ENCODE measurements around the gene PRLR. TPM values are rescaled to one million over a fixed set of nuclear protein-coding genes. Genes with fewer than 3 reads are reported as not detected.
"Not testable (repeated sequence)": the region's sequence is repeated elsewhere in the genome, so short reads cannot be mapped to it uniquely, and the experiment has no call there.

The PRLR gene
- polyA plus RNA-seq, 3 donors: 31.5 to 45.3 (median 42.9) TPM

DNA sequence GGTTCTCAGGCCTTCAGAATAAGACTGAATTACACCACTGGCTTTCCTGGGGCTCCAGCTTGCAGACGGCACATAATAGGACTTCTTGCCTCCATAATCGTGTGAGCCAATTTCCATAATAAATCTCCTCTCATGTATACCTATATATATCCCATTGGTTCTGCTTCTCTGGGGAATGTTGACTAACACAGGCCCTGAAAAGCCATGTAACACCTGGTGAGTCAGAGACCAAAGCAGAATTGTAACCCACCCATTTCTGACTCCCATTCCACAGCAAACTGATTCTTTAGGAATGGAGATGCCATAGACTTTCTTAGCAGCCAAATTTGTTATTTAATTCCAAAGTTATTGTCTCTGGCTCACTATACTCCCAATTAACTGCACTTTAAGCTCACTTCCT lies 97.1 kb downstream of the PRLR start:
- DNase-seq (ENCODE audit: low read depth in 3 of 3, low spot score in 2 of 3): no peak

- DNase-seq (ENCODE audit: low read depth in 3 of 3, low spot score in 2 of 3): no peak
These were observed 98.6 kb downstream of the PRLR start for GRCh38 chr5:35131723-35132122.

- DNase-seq (ENCODE audit: low read depth in 3 of 3, low spot score in 2 of 3): no peak
These were observed 100.3 kb downstream of the PRLR start for GRCh38 chr5:35129921-35130485.

DNA sequence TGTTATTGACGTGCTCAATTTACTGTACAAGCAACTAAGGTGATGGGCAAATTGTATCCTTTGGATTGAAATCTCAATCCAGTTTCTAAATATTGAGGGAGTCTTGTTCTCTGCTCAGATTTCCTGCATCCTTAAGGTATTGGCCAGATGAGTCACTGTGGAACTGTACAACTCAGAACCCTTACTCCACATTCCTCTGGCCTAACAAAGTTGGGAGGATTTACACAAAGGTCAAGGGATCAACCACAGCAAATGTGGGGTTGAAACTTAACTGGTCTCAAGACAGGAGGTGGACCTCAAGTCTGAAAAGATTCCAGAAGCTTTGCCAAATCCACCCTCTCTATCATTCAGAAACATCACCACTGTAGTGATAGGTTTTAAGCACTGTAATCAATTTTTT lies 101.0 kb downstream of the PRLR start:
- no peak for DNase-seq (ENCODE audit: low read depth in 3 of 3, low spot score in 2 of 3)

- DNase-seq (ENCODE audit: low read depth in 3 of 3, low spot score in 2 of 3): no peak
These were observed 103.3 kb downstream of the PRLR start for GRCh38 chr5:35127006-35127405.

GRCh38 chr5:35125746-35126145 lies 104.5 kb downstream of the PRLR start:
- DNase-seq (ENCODE audit: low read depth in 3 of 3, low spot score in 2 of 3): no peak

- DNase-seq (ENCODE audit: low read depth in 3 of 3, low spot score in 2 of 3): no peak
These were observed 105.4 kb downstream of the PRLR start for GRCh38 chr5:35124932-35125331.

DNA sequence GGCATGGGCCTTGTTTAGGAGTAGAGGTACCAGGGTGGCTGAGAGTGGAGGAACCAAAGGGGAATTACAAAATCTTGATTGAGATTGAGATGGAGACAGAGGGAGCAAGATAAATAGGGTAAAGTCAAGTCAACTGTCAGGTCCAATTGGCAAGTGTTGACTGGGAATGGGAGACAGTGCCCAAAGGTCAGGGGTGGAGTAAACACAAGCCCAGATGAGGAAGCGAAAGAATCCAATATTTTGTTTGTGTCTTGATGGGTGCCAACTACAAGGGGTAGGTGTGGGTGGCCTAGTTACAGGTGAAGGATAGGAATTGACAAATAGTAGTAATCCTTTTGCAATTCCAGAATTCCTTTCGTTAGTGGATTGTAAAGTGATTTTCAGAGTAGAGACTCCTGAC lies 107.5 kb downstream of the PRLR start:
- DNase-seq (ENCODE audit: low read depth in 3 of 3, low spot score in 2 of 3): no peak

DNA sequence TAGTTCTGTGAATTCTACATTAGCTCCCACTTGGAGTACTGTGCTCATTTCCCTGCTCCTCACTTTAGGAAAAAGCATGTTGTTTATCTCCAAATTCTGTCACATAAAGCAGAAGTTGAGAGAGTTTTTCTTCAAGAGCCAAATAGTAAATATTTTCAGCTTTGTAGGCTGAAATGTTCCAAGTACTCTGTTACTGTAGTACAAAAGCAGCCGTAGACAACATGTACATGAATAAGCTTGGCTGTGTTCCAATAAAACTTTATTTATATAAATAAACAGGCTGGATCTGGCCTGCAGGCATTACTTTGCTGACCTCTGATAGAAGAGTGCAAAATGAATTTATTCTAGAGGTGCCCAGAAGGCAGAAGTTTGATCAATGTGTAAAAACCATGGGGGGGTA lies 109.6 kb downstream of the PRLR start:
- no peak for DNase-seq (ENCODE audit: low read depth in 3 of 3, low spot score in 2 of 3)

DNA sequence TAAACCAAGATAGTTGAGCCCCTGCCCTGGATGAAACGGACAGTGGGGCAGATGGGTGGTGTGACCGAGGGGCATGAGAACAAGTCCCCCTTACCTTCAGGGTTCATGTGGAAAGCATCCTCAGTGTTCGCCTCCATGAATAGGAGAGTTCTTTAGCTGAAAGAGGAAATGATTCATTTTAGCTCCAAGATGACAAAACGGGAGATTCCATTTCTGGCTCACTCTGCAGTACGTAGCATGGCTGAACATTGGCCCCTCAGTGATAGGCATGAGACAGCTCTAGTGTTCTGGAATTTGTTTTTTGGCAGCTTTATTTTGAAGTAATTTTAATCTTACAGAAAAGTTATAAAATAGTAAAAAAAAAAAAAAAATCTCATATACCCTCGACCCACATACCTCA lies 112.3 kb downstream of the PRLR start:
- no peak for DNase-seq (ENCODE audit: low read depth in 3 of 3, low spot score in 2 of 3)

GRCh38 chr5:35115920-35116319 lies 114.4 kb downstream of the PRLR start:
- DNase-seq (ENCODE audit: low read depth in 3 of 3, low spot score in 2 of 3): no peak

- DNase-seq (ENCODE audit: low read depth in 3 of 3, low spot score in 2 of 3): no peak
These were observed 115.6 kb downstream of the PRLR start for GRCh38 chr5:35114698-35115097.

DNA sequence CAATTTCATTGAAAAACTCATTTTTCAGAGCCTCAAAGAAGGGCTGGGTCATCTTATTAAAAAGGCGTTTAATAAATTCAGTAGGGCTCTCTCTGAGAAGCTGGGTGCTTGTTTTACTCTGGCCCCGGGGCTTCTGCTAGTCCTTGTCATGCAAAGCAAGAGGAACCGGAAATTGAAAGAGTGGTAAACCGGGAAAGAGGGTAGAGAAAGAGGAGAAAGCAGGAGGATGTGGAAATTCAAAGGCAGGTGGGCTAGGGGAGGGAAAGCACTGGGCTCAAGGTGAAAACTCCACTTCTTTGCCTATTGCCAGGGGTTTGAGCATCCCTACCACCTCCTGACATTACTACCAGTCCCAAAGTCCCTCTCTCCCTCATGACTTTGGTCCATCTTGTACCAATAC lies 118.0 kb downstream of the PRLR start:
- no peak for DNase-seq (ENCODE audit: low read depth in 3 of 3, low spot score in 2 of 3)

DNA sequence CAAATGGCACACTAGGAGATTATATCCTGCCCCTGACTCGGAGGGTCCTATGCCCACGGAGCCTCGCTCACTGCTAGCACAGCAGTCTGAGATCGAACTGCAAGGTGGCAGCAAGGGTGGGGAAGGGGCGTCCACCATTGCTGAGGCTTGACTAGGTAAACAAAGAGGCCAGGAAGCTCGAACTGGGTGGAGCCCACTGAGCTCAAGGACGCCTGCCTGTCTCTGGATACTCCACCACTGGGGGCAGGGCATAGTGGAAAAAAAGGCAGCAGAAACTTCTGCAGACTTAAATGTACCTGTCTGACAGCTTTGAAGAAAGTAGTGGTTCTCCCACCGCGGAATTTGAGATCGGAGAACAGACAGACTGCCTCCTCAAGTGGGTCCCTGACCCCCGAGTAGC lies 125.7 kb downstream of the PRLR start:
- DNase-seq (ENCODE audit: low read depth in 3 of 3, low spot score in 2 of 3): not testable (repeated sequence)

DNA sequence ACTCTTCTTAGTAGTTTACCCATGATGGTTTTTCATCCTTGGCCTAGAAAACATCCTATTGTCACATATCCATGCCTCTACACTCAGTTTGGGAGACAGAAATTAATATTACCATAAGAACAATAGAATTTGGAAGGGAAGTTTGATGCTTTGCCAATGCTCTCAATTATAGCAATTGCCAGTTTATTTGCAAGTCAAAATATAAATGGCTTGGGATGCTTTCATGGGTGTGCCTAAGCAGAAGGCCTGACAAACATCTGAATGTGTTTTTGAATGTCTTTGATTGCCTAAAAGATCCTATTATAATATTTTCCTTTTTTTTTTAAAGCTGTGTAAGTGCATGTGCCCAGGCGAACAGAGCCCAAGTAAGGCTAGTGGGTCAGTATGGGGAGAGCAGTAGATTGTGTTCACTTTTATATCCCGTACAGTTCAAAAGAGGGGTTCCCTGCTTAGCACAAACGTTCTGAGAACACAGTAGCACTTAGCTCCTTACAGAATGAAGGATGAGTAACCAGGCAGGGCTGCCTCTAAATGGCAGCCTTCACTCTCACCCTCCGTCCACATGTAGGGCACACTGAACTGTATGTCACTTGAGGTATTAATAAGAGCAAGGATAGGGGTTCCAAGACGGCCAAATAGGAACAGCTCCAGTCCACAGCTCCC lies 126.5 kb downstream of the PRLR start:
- DNase-seq (ENCODE audit: low read depth in 3 of 3, low spot score in 2 of 3): no peak

GRCh38 chr5:35101720-35102119 lies 128.6 kb downstream of the PRLR start:
- DNase-seq (ENCODE audit: low read depth in 3 of 3, low spot score in 2 of 3): not testable (repeated sequence)

GRCh38 chr5:35101016-35101415 lies 129.3 kb downstream of the PRLR start:
- no peak for DNase-seq (ENCODE audit: low read depth in 3 of 3, low spot score in 2 of 3)

- DNase-seq (ENCODE audit: low read depth in 3 of 3, low spot score in 2 of 3): no peak
These were observed 132.1 kb downstream of the PRLR start for GRCh38 chr5:35098214-35098613.

DNA sequence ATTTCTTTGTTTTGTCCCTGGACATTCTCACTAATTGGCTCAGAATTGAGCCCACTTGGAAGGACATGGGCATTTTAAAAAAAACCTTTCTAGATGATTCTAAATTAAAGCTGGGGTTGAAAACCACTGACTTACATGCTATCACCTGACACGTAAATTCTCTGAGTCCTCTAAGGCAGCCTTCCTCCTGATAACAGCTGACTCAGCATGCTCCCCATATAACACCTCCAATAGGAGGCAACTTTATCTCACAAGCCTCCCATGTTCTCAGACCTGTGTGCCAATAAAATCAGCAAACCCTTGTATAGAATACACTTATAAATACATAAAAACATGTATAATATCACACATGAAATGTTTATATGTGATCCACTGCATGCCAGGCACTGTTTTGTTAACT lies 133.4 kb downstream of the PRLR start:
- DNase-seq (ENCODE audit: low read depth in 3 of 3, low spot score in 2 of 3): no peak

DNA sequence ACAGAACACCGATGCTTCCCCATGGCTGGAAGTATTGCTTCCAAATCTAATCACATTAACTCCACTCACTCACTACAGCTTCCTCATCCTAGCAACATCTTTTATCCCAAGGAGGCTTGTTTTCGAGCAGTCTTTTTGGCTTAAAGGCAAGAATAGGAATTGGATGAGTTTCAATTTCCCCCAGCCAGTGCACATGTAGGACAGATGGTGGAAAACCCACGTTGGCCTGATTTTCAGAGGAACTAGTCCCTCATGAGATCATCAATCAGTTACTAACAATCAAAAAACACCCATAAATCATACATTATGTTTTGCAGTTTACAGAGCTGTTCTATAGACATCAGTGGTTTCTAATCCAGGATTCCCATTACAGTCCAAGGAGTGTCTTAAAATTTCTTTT lies 134.1 kb downstream of the PRLR start:
- no peak for DNase-seq (ENCODE audit: low read depth in 3 of 3, low spot score in 2 of 3)

DNA sequence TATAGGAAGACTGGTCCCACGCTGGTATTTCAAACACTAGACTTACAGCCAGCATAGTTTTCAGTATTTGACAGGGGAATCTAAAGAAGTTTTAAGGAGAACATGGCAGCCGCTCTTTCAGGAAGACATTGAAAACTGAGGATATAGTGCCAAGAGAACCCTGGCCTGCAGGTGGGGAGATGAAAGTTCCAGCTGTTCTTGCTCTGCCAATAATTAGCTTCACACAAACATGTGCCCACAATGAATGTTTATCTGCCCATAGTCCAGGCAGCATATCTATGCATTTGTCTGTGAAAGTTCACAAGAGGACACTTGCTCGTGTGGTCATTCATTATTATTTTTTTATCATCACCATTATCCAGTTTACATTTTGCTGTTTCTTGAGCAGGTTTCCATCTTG lies 134.9 kb downstream of the PRLR start:
- no peak for DNase-seq (ENCODE audit: low read depth in 3 of 3, low spot score in 2 of 3)

DNA sequence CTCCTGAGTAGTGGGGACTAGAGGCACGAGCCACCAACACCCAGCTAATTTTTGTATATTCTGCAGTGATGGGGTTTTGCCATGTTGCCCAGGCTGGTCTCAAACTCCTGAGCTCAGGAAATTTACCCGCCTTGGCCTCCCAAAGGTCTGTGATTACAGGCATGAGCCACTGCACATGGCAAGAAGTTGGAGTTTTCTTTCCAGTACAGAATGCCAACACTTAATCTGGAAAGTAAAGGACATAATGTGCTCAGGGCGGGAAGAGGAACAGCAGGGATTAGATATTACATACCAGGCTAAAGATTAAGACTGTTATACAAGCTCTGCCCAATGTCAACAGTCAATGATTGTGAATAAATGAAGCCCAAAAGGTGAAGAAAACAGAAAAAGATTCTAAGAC lies 135.3 kb downstream of the PRLR start:
- DNase-seq (ENCODE audit: low read depth in 3 of 3, low spot score in 2 of 3): no peak

DNA sequence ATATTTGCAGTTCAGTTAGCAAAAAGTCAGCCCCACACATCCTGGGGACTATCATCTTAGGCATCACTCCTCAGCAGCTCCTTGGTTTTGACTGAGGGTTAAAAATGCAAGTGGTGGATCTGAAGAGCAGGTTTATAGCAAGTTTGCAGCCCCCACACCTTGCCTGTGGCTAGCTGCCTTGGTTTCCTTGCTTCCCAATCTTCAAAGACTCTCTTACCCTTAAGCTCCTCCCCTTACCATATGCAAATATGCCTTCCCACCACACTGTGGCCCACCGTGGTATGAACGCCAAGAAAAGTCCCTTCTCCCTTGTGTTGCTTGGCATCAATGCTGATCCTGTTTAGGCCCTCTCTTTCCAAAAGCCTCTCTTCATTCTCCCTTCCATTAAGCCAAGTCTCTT lies 137.6 kb downstream of the PRLR start:
- no peak for DNase-seq (ENCODE audit: low read depth in 3 of 3, low spot score in 2 of 3)
